Activated CD8-positive, alpha-beta T cell treated with anti-CD3 and anti-CD28 coated beads for 36 hours (primary cell): ENCODE measurements around the gene PSMB2. TPM values are rescaled to one million over a fixed set of nuclear protein-coding genes. Genes with fewer than 3 reads are reported as not detected.

Experiments used
- ATAC-seq: fragments of 200-7000 bp; cut with Tn5 transposase; one replicate; pipeline ENCODE4 v1.10.0; 2021; ENCODE audit warnings: mild to moderate bottlenecking, moderate library complexity
- CTCF ChIA-PET: fragments of 350-600 bp; sonication (Branson Sonifier 250); formaldehyde crosslinking; loops from one replicate; lab custom pipeline; 2021; ENCODE audit warnings: antibody characterized with exemption; lab: Charles Lee
- POLR2A ChIA-PET: fragments of 350-600 bp; sonication (Branson Sonifier 250); formaldehyde crosslinking; loops from one replicate; lab custom pipeline; 2021; ENCODE audit warnings: antibody characterized with exemption; lab: Charles Lee
- DNase-seq: peaks from one replicate; pipeline ENCODE4 v3.0.0-alpha.2; 2020
- H3K27ac Mint-ChIP-seq: one replicate; pipeline ENCODE4 v1.8.0; 2021; ENCODE audit warnings: mild to moderate bottlenecking, mixed read lengths
- H3K27me3 Mint-ChIP-seq: one replicate; pipeline ENCODE4 v1.8.0; 2021; ENCODE audit warnings: mixed read lengths
- H3K36me3 Mint-ChIP-seq: one replicate; pipeline ENCODE4 v1.8.0; 2021; ENCODE audit warnings: low read depth, mixed read lengths
- H3K4me1 Mint-ChIP-seq: one replicate; pipeline ENCODE4 v1.8.0; 2021; ENCODE audit warnings: low read depth, mixed read lengths
- H3K4me3 Mint-ChIP-seq: one replicate; pipeline ENCODE4 v1.8.0; 2021; ENCODE audit warnings: mild to moderate bottlenecking, moderate library complexity, mixed read lengths
- H3K9me3 Mint-ChIP-seq: one replicate; pipeline ENCODE4 v1.8.0; 2021; ENCODE audit warnings: mixed read lengths
- CTCF ChIP-seq: fragments of 200-600 bp; IDR thresholded peaks from one replicate; pipeline ENCODE4 v1.8.0; 2022; ENCODE audit warnings: antibody characterized with exemption, mild to moderate bottlenecking
- intact Hi-C: fragments of 100-400 bp; cut with micrococcal nuclease; formaldehyde crosslinking; loops from one replicate; pipeline ENCODE4 v1.10.0; 2022
- total RNA-seq, 2 experiments: library from RNA; stranded (reverse); gene quantifications; one replicate each; pipeline ENCODE4 v1.2.3, GENCODE V29; 2021

The PSMB2 gene
- total RNA-seq, 2 experiments from 2014 or later: 92.9 to 94.2 TPM

GRCh38 chr1:35574655-35575415 is 66.5 kb downstream of the PSMB2 start:
- no peak overlapping the region for H3K4me3 Mint-ChIP-seq
- ChIA-PET POLR2A (no interaction called here), CTCF (interaction anchor here (2.4 kb wide), 1 partner anchor 10 kb away, joined by 10 read pairs; no protein-coding TSS in a partner anchor)
- peaks cover 20% of the 10 kb centered on the region for H3K4me1 Mint-ChIP-seq
- H3K27ac Mint-ChIP-seq: no peak overlapping the region
- TF ChIP-seq CTCF: no peak
- ATAC-seq: no peak
- intact Hi-C loops: loop anchor here (5.0 kb wide), 1 partner anchor 142 kb away; the partner anchor contains the start of gene C1orf216
- H3K9me3 Mint-ChIP-seq: no peaks in the 10 kb centered on the region
- peaks cover 10% of the 10 kb centered on the region for H3K27me3 Mint-ChIP-seq
- no peaks in the 10 kb centered on the region for H3K36me3 Mint-ChIP-seq
- no peak for DNase-seq

- TF ChIP-seq CTCF: no peak
- DNase-seq (no peak), ATAC-seq (no peak)
- intact Hi-C loops: loop anchor here (5.0 kb wide), 1 partner anchor 143 kb away; the partner anchor contains the start of gene C1orf216
- no peaks in the 10 kb centered on the region for H3K9me3 Mint-ChIP-seq
- POLR2A ChIA-PET: interaction anchor here (0.8 kb wide), 1 partner anchor 154 kb away, joined by 3 read pairs; no protein-coding TSS in a partner anchor
- H3K4me3 Mint-ChIP-seq: no peak overlapping the region
- peaks cover 20% of the 10 kb centered on the region for H3K4me1 Mint-ChIP-seq
- H3K27ac Mint-ChIP-seq: no peak overlapping the region
- H3K36me3 Mint-ChIP-seq: no peaks in the 10 kb centered on the region
- CTCF ChIA-PET: interaction anchor here (2.1 to 3.1 kb wide), 3 partner anchors 10 to 152 kb away, joined by 10 to 22 read pairs (median 14); no protein-coding TSS in a partner anchor
- peaks cover 10% of the 10 kb centered on the region for H3K27me3 Mint-ChIP-seq
Measured at GRCh38 chr1:35574125-35574654, 67.1 kb downstream of the PSMB2 start.

GRCh38 chr1:35573198-35574124 is 67.9 kb downstream of the PSMB2 start, which contains the start of gene TFAP2E:
TFAP2E (plus strand) TSS chr1:35573314; CDS start chr1:35573578, 264 bp downstream.
- no peak within 1 kb of the TSS for H3K27ac Mint-ChIP-seq
- peaks cover 18% of the 10 kb centered on the region for H3K4me1 Mint-ChIP-seq
- CTCF ChIA-PET: interaction anchor here (1.1 to 3.1 kb wide), 7 partner anchors 9 to 202 kb away, joined by 3 to 22 read pairs (median 10); partner anchors contain the start of gene CLSPN
- no peaks in the 10 kb centered on the region for H3K9me3 Mint-ChIP-seq
- ATAC-seq (no peak), DNase-seq (peak; percentile 31)
- H3K4me3 Mint-ChIP-seq: no peak within 1 kb of the TSS
- POLR2A ChIA-PET: interaction anchor here (0.8 to 2.0 kb wide), 2 partner anchors 142 to 155 kb away, joined by 3 to 5 read pairs; no protein-coding TSS in a partner anchor
- H3K27me3 Mint-ChIP-seq: peaks cover 10% of the 10 kb centered on the region
- H3K36me3 Mint-ChIP-seq: no peaks in the 10 kb centered on the region
- intact Hi-C loops: loop anchor here (5.0 kb wide), 1 partner anchor 144 kb away; the partner anchor contains the start of gene C1orf216
- TF ChIP-seq CTCF: no peak

- Mint-ChIP-seq H3K9me3 (no peaks in the 10 kb centered on the region), H3K36me3 (no peaks in the 10 kb centered on the region), H3K27me3 (peaks cover 10% of the 10 kb centered on the region), H3K4me3 (no peak overlapping the region), H3K4me1 (peaks cover 7% of the 10 kb centered on the region), H3K27ac (no peak overlapping the region)
- ATAC-seq: no peak
- no peak for TF ChIP-seq CTCF
- DNase-seq: no peak
- intact Hi-C loops: loop anchor here (5.0 kb wide), 1 partner anchor 145 kb away; the partner anchor contains the start of gene C1orf216
- POLR2A ChIA-PET: interaction anchor here (1.3 to 2.0 kb wide), 2 partner anchors 143 to 198 kb away, joined by 5 to 6 read pairs; partner anchors contain the start of gene CLSPN
- CTCF ChIA-PET: interaction anchor here (1.1 to 3.1 kb wide), 6 partner anchors 8 to 204 kb away, joined by 3 to 22 read pairs (median 10); no protein-coding TSS in a partner anchor
Measured at GRCh38 chr1:35572296-35572695, 69.0 kb downstream of the PSMB2 start.
